ENCODE measurements around the gene AP5Z1. TPM values are rescaled to one million over a fixed set of nuclear protein-coding genes. Genes with fewer than 3 reads are reported as not detected.

Gene AP5Z1
- total RNA-seq, 1 donor = 40.2 TPM

DNA sequence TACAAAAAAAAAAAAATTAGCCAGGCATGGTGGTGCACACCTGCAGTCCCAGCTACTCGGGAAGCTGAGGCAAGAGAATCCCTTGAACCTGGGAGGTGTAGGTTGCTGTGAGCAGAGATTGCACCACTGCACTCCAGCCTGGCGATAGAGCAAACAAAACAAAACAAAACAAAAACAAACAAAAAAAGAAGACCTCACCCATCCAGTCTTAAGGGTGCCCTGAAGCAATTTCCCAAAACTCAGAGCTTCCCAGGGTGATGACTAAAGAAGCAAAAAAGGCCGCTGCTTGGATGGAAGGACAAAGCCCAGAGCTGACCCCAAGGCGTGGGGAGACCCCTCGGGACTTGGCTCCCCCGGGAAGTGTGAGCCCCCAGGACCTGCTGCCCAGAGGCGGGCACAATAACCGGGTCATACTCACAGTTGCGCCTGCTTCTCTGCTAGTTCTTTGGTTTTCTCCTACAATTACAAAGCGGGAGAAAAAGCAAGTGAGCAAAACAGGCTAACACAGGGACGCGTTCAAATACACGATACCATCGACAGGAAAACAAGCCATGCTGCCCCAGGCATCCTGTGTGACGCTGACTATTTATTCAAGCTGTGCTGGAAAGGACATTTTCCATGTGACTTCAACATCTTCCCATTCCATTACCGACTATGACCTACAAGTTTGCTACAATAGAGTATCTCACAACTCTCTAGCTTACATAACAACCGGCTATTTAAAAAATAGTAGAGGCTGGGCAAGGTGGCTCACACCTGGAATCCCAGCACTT, 56.5 kb downstream of the AP5Z1 start:
- TF ChIP-seq, protein P1, sequence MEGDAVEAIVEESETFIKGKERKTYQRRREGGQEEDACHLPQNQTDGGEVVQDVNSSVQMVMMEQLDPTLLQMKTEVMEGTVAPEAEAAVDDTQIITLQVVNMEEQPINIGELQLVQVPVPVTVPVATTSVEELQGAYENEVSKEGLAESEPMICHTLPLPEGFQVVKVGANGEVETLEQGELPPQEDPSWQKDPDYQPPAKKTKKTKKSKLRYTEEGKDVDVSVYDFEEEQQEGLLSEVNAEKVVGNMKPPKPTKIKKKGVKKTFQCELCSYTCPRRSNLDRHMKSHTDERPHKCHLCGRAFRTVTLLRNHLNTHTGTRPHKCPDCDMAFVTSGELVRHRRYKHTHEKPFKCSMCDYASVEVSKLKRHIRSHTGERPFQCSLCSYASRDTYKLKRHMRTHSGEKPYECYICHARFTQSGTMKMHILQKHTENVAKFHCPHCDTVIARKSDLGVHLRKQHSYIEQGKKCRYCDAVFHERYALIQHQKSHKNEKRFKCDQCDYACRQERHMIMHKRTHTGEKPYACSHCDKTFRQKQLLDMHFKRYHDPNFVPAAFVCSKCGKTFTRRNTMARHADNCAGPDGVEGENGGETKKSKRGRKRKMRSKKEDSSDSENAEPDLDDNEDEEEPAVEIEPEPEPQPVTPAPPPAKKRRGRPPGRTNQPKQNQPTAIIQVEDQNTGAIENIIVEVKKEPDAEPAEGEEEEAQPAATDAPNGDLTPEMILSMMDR (IDR thresholded peaks at IDR 0.05; ENCODE audit: insufficient read depth, low read depth, low read length) = no peak

DNA sequence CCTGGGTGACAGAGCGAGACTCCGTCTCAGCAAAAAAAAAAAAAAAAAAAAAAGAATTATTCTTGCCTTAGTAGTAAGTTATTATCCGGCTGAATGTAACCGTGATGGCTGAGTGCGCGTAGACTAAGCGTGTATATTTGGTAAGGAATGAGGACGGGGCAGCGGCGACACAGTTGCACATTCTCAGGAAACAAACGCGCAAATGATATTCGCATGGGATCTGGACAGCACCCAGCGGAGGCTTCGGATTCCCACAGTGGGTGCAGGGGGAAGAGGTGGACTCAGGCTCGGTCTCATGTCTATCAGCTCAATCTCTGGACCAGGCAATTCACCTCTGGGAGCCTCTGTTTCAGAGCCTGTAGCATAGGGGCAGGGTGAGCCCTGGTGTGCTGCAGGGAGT, 57.3 kb downstream of the AP5Z1 start:
- H3K4me3 ChIP-seq (ENCODE audit: low read depth, low read length) = no peak overlapping the region
- TF ChIP-seq, protein P1 (IDR thresholded peaks at IDR 0.05; ENCODE audit: insufficient read depth, low read depth, low read length) = no peak
- no peak for DNase-seq (ENCODE audit: low read depth)

More for the DNA sequence above, 56.5 kb downstream of the AP5Z1 start:
- DNase-seq (ENCODE audit: low read depth) = no peak
- no peak overlapping the region for H3K4me3 ChIP-seq (ENCODE audit: low read depth, low read length)

- no peak overlapping the region for H3K4me3 ChIP-seq (ENCODE audit: low read depth, low read length)
- DNase-seq (ENCODE audit: low read depth) = no peak
- TF ChIP-seq, protein P1 (IDR thresholded peaks at IDR 0.05; ENCODE audit: insufficient read depth, low read depth, low read length) = no peak
These were observed 57.8 kb downstream of the AP5Z1 start for GRCh38 chr7:4833176-4833575.

DNA sequence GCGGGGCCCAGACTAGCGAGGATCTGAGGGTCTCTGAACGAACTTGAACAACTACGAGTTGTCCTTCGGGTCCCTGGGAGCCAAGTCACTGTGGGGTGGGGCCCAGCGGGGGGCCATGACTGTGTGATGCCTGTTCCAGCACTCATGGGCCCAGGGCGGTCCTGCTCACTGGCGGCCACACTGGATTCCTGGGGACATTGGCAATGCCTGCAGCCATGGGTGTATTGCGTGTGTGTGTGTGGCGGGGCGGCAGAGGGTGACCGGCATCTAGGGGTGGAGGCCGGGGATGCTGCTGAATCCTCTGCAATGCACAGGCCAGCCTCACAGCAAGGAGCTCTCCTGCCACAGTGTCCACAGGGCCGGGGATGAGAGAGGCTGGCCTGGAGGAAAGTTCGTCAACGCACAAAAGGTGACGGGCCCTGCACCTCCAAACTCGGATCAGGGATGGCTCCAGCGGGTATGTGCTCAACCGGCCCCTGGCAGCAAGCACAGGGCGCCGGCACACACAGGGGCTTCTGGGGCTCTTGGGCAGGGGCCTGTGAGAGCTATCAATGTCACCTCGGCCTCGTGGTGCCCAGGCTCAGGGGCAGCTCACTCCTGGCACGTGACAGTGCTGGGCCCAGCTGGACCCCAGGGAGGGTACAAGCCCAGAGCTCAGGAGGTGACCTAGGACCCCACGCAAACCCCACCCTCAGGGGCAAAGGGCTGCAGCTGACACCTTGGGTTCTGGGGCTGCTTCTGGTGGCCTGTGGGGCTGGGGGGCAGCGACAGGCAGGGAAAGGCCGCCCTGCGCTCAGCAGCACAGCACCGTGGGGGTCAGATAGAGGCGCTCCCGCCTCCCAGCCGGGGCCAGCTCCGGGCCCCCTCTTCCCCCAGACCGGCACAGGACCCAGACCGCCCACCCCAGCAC, 58.5 kb downstream of the AP5Z1 start:
- H3K4me3 ChIP-seq (ENCODE audit: low read depth, low read length) = no peak overlapping the region
- no peak for DNase-seq (ENCODE audit: low read depth)
- TF ChIP-seq, protein P1 (IDR thresholded peaks at IDR 0.05; ENCODE audit: insufficient read depth, low read depth, low read length) = no peak

- no peak for DNase-seq (ENCODE audit: low read depth)
- H3K4me3 ChIP-seq (ENCODE audit: low read depth, low read length) = no peak overlapping the region
- TF ChIP-seq, protein P1 (IDR thresholded peaks at IDR 0.05; ENCODE audit: insufficient read depth, low read depth, low read length) = no peak
These were observed 59.4 kb downstream of the AP5Z1 start for GRCh38 chr7:4834601-4835397.

DNA sequence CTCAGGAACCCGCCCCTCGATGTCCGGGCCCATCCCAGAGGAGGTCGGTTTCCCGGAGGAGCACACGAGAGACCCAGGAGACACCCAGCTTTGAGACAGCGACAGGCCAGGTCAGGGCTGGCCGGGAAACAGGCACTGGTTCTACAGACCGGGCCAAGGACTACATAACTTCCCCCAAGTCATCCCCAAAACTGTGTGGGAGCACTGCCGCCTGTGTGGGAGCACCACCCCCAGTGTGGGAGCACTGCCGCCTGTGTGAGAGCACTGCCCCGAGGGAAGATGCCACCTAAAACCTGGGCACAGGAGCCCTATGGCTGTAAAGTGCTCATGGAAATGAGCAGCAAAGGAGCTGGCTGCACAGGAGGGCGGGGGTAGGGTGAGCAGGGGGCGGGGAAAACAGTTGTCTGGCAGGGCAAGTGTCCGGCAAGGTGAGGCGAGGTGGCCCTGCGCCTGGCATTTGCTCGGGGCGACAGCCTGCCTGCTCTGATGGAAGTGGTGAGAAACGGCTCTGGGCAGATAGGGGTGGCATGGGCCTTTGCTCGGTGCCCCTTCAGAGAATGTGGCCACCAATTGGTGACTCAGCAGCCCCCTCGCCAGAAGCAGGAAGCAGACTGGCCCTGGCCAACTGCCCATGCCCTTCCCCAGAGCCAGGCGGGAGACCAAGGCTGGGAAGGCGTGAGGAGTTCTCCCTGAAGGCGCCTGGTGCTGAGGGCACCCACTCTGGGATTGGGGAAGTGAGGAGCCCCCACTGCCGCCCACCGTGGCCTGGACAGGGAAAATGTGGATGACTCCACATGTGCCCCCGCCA, 60.2 kb downstream of the AP5Z1 start:
- no peak for DNase-seq (ENCODE audit: low read depth)
- TF ChIP-seq, protein P1 (IDR thresholded peaks at IDR 0.05; ENCODE audit: insufficient read depth, low read depth, low read length) = no peak
- H3K4me3 ChIP-seq (ENCODE audit: low read depth, low read length) = no peak overlapping the region
